ENCODE results near the gene CYB5B.

DNA sequence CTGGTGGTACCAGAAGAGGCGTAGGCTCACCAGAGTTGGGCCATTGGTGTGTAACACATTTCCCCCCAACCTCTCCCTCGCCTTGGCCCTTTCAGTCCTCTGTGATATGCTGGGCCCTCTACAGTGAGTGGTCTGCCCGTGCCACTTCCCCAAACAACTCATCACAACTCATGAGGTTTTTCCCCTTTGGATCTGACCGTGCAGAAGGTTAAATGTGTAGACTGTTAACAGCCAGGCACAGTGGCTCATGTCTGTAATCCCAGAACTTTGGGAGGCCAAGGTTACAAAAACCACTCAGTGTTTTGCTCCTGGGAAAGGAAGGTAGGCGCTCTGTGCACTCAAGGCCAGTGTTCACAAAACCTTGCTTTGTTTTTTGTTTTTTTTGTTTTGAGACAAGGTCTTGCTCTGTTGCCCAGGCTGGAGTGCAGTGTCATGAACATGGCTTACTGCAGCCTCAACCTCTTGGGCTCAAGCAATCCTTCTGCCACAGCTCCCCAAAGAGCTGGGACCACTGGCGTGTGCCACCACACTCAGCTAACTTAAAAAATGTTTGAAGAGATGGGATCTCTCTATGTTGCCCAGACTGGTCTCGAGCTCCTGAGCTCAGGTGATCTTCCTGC is 11.3 kb upstream of the CYB5B start:
- TF ChIP-seq POLR2A (IDR thresholded peaks at IDR 0.05; ENCODE audit: low read depth, low read length) (no peak), POLR2AphosphoS5 (IDR thresholded peaks at IDR 0.05; ENCODE audit: insufficient read depth, low read depth, low read length) (no peak), JUN (IDR thresholded peaks at IDR 0.05; ENCODE audit: borderline replicate concordance, insufficient read depth, insufficient read length, low read depth) (no peak)
- TF ChIP-seq, protein P1, sequence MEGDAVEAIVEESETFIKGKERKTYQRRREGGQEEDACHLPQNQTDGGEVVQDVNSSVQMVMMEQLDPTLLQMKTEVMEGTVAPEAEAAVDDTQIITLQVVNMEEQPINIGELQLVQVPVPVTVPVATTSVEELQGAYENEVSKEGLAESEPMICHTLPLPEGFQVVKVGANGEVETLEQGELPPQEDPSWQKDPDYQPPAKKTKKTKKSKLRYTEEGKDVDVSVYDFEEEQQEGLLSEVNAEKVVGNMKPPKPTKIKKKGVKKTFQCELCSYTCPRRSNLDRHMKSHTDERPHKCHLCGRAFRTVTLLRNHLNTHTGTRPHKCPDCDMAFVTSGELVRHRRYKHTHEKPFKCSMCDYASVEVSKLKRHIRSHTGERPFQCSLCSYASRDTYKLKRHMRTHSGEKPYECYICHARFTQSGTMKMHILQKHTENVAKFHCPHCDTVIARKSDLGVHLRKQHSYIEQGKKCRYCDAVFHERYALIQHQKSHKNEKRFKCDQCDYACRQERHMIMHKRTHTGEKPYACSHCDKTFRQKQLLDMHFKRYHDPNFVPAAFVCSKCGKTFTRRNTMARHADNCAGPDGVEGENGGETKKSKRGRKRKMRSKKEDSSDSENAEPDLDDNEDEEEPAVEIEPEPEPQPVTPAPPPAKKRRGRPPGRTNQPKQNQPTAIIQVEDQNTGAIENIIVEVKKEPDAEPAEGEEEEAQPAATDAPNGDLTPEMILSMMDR (IDR thresholded peaks at IDR 0.05; ENCODE audit: extremely low read depth in 1 of 2, insufficient read depth in 1 of 2, low read depth in 1 of 2, low read length in 2 of 2) = no peak
- TF ChIP-seq, protein P2, sequence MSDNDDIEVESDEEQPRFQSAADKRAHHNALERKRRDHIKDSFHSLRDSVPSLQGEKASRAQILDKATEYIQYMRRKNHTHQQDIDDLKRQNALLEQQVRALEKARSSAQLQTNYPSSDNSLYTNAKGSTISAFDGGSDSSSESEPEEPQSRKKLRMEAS (IDR thresholded peaks at IDR 0.05; ENCODE audit: insufficient read depth, insufficient read length) = no peak

Measured in endothelial cell of umbilical vein (primary cell).